H1 (cell line): ENCODE measurements around the gene ZNF423. TPM values are rescaled to one million over a fixed set of nuclear protein-coding genes. Genes with fewer than 3 reads are reported as not detected.

ENCODE experiments used
- ASH2L ChIP-seq: fragments of 200-600, 300-600 bp; sonication (generic); IDR thresholded peaks from one replicate; pipeline ENCODE4 v1.7.1; 2017; ENCODE audit warnings: low read length
- BACH1 ChIP-seq: IDR thresholded peaks from 2 replicates; pipeline ENCODE4 v1.6.1; 2012; ENCODE audit warnings: low read length, improper control_type of control experiment
- KDM4A ChIP-seq: IDR thresholded peaks from one replicate; pipeline ENCODE4 v1.7.1; 2012; ENCODE audit warnings: low read depth, mild to moderate bottlenecking, moderate library complexity, low read length, inconsistent platforms; ENCODE audit not compliant: severe bottlenecking
- SP2 ChIP-seq: IDR thresholded peaks from 2 replicates; pipeline ENCODE4 v1.6.1; 2012; ENCODE audit warnings: mild to moderate bottlenecking, low read length, inconsistent platforms
- polyA plus RNA-seq, 7 experiments: library from polyadenylated mRNA; depleted of rRNA in 3 of 7; stranded (reverse) in 5 of 7; unstranded in 2 of 7; fragments of >200 nt in 5 of 7; fragments of 200-250 nt in 2 of 7; gene quantifications; 1 replicate in 5 of 7; 2 replicates in 1 of 7; 4 replicates in 1 of 7; pipeline versions ENCODE4 v1.2.1 to v1.2.3, GENCODE V29; 2011 to 2013; ENCODE audit warnings: missing spikeins in 2 of 7, mixed read lengths in 2 of 7
- total RNA-seq: library from RNA; stranded (reverse); fragmentation: NEBNext Ultra II Directional; extraction: Animal tissue kit (Norgen Biotek cat#: 25700); gene quantifications from 2 replicates; pipeline ENCODE4 v1.2.1, GENCODE V29; 2021
- TF ChIP-seq, protein P1 (sequence below): fragments of 300-600 bp; sonication (generic); IDR thresholded peaks from 2 replicates; pipeline ENCODE4 v1.7.1; 2012; ENCODE audit warnings: low read length, moderate library complexity, mild to moderate bottlenecking, inconsistent platforms; ENCODE audit not compliant: insufficient replicate concordance
- TF ChIP-seq, protein P2 (sequence below): IDR thresholded peaks from 2 replicates; pipeline ENCODE4 v1.6.1; 2011; ENCODE audit warnings: low read depth, mild to moderate bottlenecking, low read length; ENCODE audit not compliant: insufficient read depth

ZNF423 gene
- total and polyA plus RNA-seq, 2 of the 8 experiments (the other 6 are each of a cell fraction or from before 2014, with no cell fraction given): 38.2 to 52.3 TPM

DNA sequence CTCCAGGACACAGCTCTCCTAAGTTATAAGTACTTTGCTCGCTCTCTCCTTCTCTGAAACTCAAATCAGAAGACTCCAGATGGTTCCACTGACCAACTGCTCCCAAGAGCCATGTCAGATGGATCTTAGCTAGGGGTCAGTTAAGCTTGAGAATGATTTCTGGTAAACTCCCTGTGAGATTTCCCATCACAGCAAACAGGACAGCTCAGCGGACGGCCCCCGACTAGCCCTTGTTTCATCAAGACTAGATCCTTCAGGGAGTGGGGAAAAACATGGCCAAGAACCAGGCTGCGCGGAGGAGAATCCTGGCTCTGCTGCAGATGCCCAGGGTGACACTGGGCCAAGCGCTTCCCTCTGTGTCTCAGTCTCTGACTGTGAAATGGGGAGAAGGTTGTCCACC, 322.5 kb downstream of the ZNF423 start (continued):
- TF ChIP-seq, protein P1, sequence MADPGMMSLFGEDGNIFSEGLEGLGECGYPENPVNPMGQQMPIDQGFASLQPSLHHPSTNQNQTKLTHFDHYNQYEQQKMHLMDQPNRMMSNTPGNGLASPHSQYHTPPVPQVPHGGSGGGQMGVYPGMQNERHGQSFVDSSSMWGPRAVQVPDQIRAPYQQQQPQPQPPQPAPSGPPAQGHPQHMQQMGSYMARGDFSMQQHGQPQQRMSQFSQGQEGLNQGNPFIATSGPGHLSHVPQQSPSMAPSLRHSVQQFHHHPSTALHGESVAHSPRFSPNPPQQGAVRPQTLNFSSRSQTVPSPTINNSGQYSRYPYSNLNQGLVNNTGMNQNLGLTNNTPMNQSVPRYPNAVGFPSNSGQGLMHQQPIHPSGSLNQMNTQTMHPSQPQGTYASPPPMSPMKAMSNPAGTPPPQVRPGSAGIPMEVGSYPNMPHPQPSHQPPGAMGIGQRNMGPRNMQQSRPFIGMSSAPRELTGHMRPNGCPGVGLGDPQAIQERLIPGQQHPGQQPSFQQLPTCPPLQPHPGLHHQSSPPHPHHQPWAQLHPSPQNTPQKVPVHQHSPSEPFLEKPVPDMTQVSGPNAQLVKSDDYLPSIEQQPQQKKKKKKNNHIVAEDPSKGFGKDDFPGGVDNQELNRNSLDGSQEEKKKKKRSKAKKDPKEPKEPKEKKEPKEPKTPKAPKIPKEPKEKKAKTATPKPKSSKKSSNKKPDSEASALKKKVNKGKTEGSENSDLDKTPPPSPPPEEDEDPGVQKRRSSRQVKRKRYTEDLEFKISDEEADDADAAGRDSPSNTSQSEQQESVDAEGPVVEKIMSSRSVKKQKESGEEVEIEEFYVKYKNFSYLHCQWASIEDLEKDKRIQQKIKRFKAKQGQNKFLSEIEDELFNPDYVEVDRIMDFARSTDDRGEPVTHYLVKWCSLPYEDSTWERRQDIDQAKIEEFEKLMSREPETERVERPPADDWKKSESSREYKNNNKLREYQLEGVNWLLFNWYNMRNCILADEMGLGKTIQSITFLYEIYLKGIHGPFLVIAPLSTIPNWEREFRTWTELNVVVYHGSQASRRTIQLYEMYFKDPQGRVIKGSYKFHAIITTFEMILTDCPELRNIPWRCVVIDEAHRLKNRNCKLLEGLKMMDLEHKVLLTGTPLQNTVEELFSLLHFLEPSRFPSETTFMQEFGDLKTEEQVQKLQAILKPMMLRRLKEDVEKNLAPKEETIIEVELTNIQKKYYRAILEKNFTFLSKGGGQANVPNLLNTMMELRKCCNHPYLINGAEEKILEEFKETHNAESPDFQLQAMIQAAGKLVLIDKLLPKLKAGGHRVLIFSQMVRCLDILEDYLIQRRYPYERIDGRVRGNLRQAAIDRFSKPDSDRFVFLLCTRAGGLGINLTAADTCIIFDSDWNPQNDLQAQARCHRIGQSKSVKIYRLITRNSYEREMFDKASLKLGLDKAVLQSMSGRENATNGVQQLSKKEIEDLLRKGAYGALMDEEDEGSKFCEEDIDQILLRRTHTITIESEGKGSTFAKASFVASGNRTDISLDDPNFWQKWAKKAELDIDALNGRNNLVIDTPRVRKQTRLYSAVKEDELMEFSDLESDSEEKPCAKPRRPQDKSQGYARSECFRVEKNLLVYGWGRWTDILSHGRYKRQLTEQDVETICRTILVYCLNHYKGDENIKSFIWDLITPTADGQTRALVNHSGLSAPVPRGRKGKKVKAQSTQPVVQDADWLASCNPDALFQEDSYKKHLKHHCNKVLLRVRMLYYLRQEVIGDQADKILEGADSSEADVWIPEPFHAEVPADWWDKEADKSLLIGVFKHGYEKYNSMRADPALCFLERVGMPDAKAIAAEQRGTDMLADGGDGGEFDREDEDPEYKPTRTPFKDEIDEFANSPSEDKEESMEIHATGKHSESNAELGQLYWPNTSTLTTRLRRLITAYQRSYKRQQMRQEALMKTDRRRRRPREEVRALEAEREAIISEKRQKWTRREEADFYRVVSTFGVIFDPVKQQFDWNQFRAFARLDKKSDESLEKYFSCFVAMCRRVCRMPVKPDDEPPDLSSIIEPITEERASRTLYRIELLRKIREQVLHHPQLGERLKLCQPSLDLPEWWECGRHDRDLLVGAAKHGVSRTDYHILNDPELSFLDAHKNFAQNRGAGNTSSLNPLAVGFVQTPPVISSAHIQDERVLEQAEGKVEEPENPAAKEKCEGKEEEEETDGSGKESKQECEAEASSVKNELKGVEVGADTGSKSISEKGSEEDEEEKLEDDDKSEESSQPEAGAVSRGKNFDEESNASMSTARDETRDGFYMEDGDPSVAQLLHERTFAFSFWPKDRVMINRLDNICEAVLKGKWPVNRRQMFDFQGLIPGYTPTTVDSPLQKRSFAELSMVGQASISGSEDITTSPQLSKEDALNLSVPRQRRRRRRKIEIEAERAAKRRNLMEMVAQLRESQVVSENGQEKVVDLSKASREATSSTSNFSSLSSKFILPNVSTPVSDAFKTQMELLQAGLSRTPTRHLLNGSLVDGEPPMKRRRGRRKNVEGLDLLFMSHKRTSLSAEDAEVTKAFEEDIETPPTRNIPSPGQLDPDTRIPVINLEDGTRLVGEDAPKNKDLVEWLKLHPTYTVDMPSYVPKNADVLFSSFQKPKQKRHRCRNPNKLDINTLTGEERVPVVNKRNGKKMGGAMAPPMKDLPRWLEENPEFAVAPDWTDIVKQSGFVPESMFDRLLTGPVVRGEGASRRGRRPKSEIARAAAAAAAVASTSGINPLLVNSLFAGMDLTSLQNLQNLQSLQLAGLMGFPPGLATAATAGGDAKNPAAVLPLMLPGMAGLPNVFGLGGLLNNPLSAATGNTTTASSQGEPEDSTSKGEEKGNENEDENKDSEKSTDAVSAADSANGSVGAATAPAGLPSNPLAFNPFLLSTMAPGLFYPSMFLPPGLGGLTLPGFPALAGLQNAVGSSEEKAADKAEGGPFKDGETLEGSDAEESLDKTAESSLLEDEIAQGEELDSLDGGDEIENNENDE: no peak
- TF ChIP-seq SP2 (no peak), BACH1 (no peak), KDM4A (no peak), ASH2L (no peak)
- TF ChIP-seq, protein P2, sequence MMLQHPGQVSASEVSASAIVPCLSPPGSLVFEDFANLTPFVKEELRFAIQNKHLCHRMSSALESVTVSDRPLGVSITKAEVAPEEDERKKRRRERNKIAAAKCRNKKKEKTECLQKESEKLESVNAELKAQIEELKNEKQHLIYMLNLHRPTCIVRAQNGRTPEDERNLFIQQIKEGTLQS: no peak
